Stimulated activated naive CD8-positive, alpha-beta T cell treated with anti-CD3 and anti-CD28 coated beads, Interleukin-15, Interleukin-2, amounts not matched to agents 100 ng/mL and 50 ng/mL, for 24 hours (primary cell): Measurements from ENCODE around the gene RCBTB2.
"Not testable (repeated sequence)": the region's sequence is repeated elsewhere in the genome, so short reads cannot be mapped to it uniquely, and the experiment has no call there.

Experiments
- H3K27ac Mint-ChIP-seq: one replicate; pipeline ENCODE4 v1.8.0; 2021; ENCODE audit warnings: mild to moderate bottlenecking, mixed read lengths
- H3K27me3 Mint-ChIP-seq: one replicate; pipeline ENCODE4 v1.8.0; 2021; ENCODE audit warnings: mixed read lengths
- H3K36me3 Mint-ChIP-seq: one replicate; pipeline ENCODE4 v1.8.0; 2021; ENCODE audit warnings: low read depth, mixed read lengths
- H3K4me1 Mint-ChIP-seq: one replicate; pipeline ENCODE4 v1.8.0; 2021; ENCODE audit warnings: low read depth, mixed read lengths
- H3K4me3 Mint-ChIP-seq: one replicate; pipeline ENCODE4 v1.8.0; 2021; ENCODE audit warnings: mild to moderate bottlenecking, mixed read lengths
- H3K9me3 Mint-ChIP-seq: one replicate; pipeline ENCODE4 v1.8.0; 2021; ENCODE audit warnings: mixed read lengths

RCBTB2 gene

DNA sequence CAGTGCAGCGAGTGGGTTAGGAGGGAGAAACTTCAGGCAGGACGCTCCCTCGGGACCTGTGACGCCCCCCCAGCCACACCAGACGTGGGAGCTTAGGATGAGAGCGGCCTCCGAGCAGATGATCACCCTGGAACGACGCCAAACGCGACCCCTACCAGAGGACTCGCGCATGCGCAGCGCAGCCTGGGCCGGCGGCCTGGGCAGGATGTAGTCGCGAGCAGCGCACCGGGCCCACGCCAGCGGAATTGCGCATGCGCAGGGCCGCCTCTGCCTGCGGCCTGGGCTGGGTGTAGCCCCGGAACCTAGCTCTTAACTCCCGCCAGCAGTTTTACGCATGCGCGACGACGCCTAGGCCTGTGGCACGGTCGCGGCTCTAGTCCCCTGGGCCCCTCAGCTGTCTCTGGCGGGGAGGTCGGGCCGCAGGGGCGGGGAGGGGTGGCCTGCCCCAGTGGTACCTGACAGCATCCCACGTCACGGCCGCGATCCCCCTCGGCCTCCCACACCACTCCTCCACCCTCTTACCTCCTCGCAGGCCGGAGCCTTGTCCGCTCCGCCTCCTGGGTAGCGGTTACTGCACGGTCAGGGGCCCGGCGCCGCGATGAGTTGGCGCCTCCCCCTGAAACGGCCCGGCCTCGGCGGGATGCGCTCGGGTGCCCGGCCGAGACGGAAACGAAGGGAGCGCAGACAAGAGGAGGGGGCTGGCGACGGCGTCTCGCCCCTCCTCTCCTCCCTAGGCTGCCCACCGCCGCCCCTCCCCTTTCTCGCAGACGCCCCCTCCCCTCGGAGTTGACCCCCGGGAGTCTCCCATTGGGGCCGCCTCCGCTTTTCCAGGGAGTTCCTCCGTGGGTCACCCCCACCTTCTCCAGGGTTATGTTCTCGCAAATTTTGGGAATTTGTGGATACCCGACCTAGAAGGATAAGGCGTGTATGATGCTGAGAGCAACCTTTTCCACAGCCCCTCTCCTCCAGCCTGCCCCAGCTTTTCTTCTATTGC, at the start of gene RCBTB2:
Gene RCBTB2 (minus strand): TSS at position 575 of the 994 bp plus-strand sequence. CDS start 11,141 bp downstream, outside the sequence.
- Mint-ChIP-seq H3K4me1 (peaks cover 32% of the 10 kb centered on the region), H3K9me3 (peaks cover 9% of the 10 kb centered on the region), H3K4me3 (peak within 1 kb of the TSS; percentile 89), H3K27ac (peak within 1 kb of the TSS; percentile 95), H3K36me3 (no peaks in the 10 kb centered on the region), H3K27me3 (peaks cover 16% of the 10 kb centered on the region)

DNA sequence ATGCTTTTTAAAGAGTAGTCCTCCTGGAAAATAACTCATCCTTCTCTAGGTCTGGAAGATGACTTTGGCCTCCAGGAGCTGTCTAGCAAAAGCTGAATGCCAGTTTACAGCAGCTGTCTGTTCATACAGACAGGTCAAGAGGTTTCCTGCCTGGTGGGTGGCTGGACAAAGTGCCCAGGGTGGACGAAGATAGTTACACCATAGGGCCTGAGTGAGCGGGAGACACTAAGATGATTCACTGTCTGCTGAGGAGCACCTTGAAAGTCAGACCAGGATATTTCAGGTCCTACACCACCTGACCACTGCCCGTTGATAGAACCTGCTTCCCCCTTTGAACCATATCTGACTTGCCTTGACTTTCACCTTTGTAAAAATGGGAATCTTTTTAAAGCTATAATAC, 49.2 kb upstream of the RCBTB2 start:
- no peak overlapping the region for H3K27ac Mint-ChIP-seq
- no peaks in the 10 kb centered on the region for H3K9me3 Mint-ChIP-seq
- peaks cover 24% of the 10 kb centered on the region for H3K4me1 Mint-ChIP-seq
- no peak overlapping the region for H3K4me3 Mint-ChIP-seq
- peaks cover 29% of the 10 kb centered on the region for H3K27me3 Mint-ChIP-seq
- no peaks in the 10 kb centered on the region for H3K36me3 Mint-ChIP-seq

GRCh38 chr13:48580896-48581295, 48.0 kb upstream of the RCBTB2 start:
- Mint-ChIP-seq H3K27me3 (peaks cover 28% of the 10 kb centered on the region), H3K36me3 (no peaks in the 10 kb centered on the region), H3K4me3 (no peak overlapping the region), H3K4me1 (peaks cover 12% of the 10 kb centered on the region), H3K9me3 (no peaks in the 10 kb centered on the region), H3K27ac (no peak overlapping the region)

GRCh38 chr13:48580185-48580803, 47.4 kb upstream of the RCBTB2 start:
- Mint-ChIP-seq H3K4me1 (peaks cover 11% of the 10 kb centered on the region), H3K9me3 (no peaks in the 10 kb centered on the region), H3K4me3 (no peak overlapping the region), H3K27me3 (peaks cover 33% of the 10 kb centered on the region), H3K27ac (no peak overlapping the region), H3K36me3 (no peaks in the 10 kb centered on the region)

DNA sequence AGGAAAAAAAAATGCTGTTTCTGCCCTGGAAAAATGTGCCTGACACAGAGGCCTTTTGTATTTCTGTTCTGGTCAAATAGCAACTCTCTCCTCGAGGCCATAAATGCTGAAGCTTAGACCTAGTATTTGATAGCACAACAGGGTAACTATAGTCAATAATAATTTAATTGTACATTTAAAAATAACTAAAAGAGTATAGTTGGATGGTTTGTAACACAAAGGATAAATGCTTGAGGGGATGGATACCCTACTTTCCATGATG, 47.0 kb upstream of the RCBTB2 start:
- not testable (repeated sequence) for H3K9me3 Mint-ChIP-seq, H3K27ac Mint-ChIP-seq, H3K36me3 Mint-ChIP-seq, H3K4me3 Mint-ChIP-seq
- Mint-ChIP-seq H3K27me3 (peaks cover 33% of the 10 kb centered on the region), H3K4me1 (peaks cover 11% of the 10 kb centered on the region)

DNA sequence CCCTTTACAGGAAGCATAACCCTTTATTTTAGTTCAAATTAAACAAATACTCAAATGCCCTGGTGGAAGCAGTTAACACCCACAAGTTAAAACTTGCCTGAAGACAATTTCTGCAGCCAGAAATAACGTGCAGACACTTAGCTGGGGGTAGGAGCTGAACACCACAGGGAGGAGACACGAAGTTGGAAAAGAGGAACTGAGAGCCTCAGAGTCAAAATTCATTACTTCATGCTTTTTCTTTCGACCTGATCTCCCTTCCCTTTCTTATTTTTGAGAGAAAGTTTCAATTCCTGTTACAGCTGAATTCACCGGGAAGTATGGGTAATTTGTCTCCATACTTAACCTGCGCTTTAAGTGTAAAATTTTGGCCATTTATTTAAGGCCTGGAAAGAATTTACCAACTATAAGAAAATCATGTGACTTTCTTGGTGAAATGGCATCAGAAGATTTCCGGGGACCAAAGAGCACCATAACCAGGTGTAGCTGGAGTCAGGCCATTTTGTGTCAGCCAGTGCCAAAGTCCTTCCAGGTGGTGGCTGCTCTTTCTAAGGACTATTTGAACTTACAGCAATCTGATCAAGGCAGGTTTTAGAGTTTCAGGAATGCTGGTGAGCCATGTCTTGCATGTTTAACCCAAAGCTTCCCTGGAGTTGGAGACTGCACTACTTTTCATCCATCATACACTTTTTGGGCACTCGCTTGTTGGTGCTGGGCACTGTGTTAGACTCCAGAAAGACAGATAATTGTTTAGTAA, 46.5 kb upstream of the RCBTB2 start:
- H3K36me3 Mint-ChIP-seq: no peaks in the 10 kb centered on the region
- peaks cover 30% of the 10 kb centered on the region for H3K27me3 Mint-ChIP-seq
- H3K4me1 Mint-ChIP-seq: peaks cover 11% of the 10 kb centered on the region
- no peak overlapping the region for H3K4me3 Mint-ChIP-seq
- no peak overlapping the region for H3K27ac Mint-ChIP-seq
- H3K9me3 Mint-ChIP-seq: no peaks in the 10 kb centered on the region

- Mint-ChIP-seq H3K9me3 (no peaks in the 10 kb centered on the region), H3K27ac (no peak overlapping the region), H3K4me3 (no peak overlapping the region), H3K36me3 (no peaks in the 10 kb centered on the region), H3K4me1 (peaks cover 16% of the 10 kb centered on the region), H3K27me3 (peaks cover 24% of the 10 kb centered on the region)
Measured at GRCh38 chr13:48578516-48579164, 45.8 kb upstream of the RCBTB2 start.

GRCh38 chr13:48576448-48577010, 43.6 kb upstream of the RCBTB2 start:
- H3K4me3 Mint-ChIP-seq: no peak overlapping the region
- no peak overlapping the region for H3K27ac Mint-ChIP-seq
- H3K9me3 Mint-ChIP-seq: no peaks in the 10 kb centered on the region
- H3K36me3 Mint-ChIP-seq: no peaks in the 10 kb centered on the region
- H3K27me3 Mint-ChIP-seq: peaks cover 19% of the 10 kb centered on the region
- peaks cover 24% of the 10 kb centered on the region for H3K4me1 Mint-ChIP-seq

DNA sequence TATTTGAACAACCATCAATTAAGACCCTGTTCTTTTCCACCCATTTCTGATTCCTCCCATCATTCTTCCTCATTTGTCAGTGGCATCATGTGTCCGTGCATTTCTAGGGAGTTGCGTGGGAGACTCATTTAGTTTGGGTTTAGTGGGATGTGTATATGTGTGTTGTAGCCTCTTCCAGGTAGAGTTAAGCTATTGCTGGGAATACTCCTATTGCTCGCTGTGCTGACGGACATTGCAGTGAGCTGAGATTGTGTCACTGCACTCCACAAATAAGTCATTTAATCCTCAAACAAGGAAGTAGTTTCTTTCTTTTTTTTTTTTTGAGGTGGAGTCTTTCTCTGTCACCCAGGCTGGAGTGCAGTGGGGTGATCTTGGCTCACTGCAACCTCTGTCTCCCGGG, 42.2 kb upstream of the RCBTB2 start:
- Mint-ChIP-seq H3K27me3 (peaks cover 20% of the 10 kb centered on the region), H3K9me3 (no peaks in the 10 kb centered on the region), H3K27ac (no peak overlapping the region), H3K36me3 (no peaks in the 10 kb centered on the region), H3K4me3 (no peak overlapping the region), H3K4me1 (peaks cover 25% of the 10 kb centered on the region)

- H3K36me3 Mint-ChIP-seq: no peaks in the 10 kb centered on the region
- H3K27me3 Mint-ChIP-seq: peaks cover 27% of the 10 kb centered on the region
- H3K4me3 Mint-ChIP-seq: no peak overlapping the region
- peaks cover 19% of the 10 kb centered on the region for H3K4me1 Mint-ChIP-seq
- H3K9me3 Mint-ChIP-seq: no peaks in the 10 kb centered on the region
- H3K27ac Mint-ChIP-seq: no peak overlapping the region
Measured at GRCh38 chr13:48574041-48574796, 41.3 kb upstream of the RCBTB2 start.

DNA sequence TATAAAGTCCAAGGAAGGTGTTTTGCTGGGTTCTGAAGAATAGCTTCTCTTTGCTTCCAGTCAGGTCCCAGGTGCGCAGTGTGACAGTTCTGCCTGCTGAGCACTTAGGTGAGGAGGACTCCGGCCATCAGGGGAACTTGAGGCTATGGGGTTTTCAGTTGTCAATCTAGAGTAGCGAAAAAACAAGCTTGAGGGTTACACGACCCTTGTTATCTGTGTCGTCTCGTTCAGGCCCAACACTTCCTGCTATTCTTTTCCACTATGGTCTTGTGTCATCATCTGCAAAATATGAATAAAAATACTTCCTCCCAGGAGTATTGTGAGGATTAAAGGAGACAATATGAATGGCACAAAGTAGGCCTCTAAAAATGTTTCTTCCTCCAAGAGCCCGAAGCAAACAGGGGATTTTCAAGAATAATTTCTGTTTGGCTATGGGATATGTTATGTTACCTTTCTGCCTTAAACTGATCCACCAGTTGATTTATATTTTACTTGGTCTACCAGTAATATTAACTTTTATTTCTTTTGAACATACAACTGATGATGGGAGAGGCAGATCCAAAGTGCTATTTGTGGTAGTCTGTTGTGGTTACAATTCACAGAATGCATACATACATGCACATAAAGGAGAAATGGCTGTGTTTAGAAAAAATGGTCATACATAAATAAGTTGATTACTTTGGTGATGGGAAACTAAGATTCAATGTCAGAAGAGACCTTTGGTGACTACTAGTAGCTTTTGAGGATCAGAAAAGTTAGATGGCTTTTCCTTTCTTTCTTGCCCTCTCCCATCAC, 40.5 kb upstream of the RCBTB2 start:
- Mint-ChIP-seq H3K4me3 (no peak overlapping the region), H3K27ac (no peak overlapping the region), H3K4me1 (peaks cover 19% of the 10 kb centered on the region), H3K9me3 (no peaks in the 10 kb centered on the region), H3K27me3 (peaks cover 34% of the 10 kb centered on the region), H3K36me3 (no peaks in the 10 kb centered on the region)

GRCh38 chr13:48571126-48571913, 38.4 kb upstream of the RCBTB2 start:
- H3K4me3 Mint-ChIP-seq: no peak overlapping the region
- H3K27ac Mint-ChIP-seq: no peak overlapping the region

More at GRCh38 chr13:48571126-48571913, 38.4 kb upstream of the RCBTB2 start:
- Mint-ChIP-seq H3K36me3 (no peaks in the 10 kb centered on the region), H3K27me3 (peaks cover 48% of the 10 kb centered on the region), H3K9me3 (no peaks in the 10 kb centered on the region), H3K4me1 (peaks cover 19% of the 10 kb centered on the region)
